Panc1 (cell line): ENCODE measurements around the gene HTR4.

Experiments used
- POLR2AphosphoS5 ChIP-seq: IDR thresholded peaks from 2 replicates; pipeline ENCODE4 v1.6.1; 2012; ENCODE audit warnings: mild to moderate bottlenecking, low read depth, low read length, moderate library complexity
- TF ChIP-seq, protein P1 (sequence below), 2 experiments: IDR thresholded peaks; 2 replicates each; pipeline ENCODE4 v1.6.1; 2011 to 2012; ENCODE audit warnings: low read depth in 2 of 2, control low read depth in 1 of 2, low read length in 1 of 2, mild to moderate bottlenecking in 1 of 2, moderate library complexity in 1 of 2; ENCODE audit not compliant: insufficient read depth in 1 of 2

DNA sequence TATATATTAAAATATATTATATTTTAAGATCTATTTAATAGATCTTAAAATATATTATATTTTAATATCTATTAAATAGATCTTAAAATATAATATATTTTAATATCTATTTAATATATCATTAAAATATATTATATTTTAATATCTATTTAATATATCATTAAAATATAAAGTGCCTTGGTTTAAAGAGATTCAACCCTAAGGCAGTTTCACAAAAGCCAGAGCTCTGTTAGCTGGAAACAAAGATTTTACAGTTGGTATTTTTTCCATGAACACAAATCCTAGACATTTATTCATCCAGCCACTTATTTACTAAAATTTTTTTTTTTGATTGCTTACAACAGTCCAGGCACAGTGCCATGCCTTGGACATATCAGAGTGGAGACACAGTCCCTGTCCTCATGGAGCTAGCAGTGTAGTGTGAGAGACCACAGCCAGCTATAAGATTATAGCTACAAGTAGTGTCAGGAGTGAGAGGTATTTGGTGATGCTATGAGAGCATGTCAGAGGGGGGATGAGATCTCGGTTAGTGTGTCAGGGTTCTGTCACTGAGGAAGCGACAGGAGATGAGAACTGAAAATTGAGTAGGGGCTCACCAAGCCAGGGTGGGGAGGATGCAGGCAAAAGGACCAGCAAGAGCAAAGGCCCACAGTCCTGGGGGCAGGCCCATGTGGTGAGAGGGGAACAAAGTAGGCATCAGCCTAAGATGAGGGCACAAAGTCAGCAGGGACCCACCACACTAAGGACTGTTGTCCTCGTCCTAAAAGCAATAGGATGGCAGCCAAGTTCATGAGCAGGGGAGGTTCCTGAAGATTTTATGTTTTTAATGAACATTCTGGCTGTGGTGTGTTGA, 196.1 kb downstream of the HTR4 start:
- TF ChIP-seq POLR2AphosphoS5 = no peak
- TF ChIP-seq, protein P1, sequence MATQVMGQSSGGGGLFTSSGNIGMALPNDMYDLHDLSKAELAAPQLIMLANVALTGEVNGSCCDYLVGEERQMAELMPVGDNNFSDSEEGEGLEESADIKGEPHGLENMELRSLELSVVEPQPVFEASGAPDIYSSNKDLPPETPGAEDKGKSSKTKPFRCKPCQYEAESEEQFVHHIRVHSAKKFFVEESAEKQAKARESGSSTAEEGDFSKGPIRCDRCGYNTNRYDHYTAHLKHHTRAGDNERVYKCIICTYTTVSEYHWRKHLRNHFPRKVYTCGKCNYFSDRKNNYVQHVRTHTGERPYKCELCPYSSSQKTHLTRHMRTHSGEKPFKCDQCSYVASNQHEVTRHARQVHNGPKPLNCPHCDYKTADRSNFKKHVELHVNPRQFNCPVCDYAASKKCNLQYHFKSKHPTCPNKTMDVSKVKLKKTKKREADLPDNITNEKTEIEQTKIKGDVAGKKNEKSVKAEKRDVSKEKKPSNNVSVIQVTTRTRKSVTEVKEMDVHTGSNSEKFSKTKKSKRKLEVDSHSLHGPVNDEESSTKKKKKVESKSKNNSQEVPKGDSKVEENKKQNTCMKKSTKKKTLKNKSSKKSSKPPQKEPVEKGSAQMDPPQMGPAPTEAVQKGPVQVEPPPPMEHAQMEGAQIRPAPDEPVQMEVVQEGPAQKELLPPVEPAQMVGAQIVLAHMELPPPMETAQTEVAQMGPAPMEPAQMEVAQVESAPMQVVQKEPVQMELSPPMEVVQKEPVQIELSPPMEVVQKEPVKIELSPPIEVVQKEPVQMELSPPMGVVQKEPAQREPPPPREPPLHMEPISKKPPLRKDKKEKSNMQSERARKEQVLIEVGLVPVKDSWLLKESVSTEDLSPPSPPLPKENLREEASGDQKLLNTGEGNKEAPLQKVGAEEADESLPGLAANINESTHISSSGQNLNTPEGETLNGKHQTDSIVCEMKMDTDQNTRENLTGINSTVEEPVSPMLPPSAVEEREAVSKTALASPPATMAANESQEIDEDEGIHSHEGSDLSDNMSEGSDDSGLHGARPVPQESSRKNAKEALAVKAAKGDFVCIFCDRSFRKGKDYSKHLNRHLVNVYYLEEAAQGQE (IDR thresholded peaks at IDR 0.05; ENCODE audit: insufficient read depth in 1 of 2, low read depth in 2 of 2, low read length in 1 of 2) = no peak
